ENCODE data around the gene DEK.
A peak's percentile ranks its signal among the peaks of the same experiment; 100 is the strongest.
"Not testable (repeated sequence)": the region's sequence is repeated elsewhere in the genome, so short reads cannot be mapped to it uniquely, and the experiment has no call there.

Gene DEK

GRCh38 chr6:18264219-18264922 is at the start of gene DEK:
Gene DEK, minus strand, starts transcription at chr6:18264530. Its CDS starts 543 bp downstream, at chr6:18263987.
- peak; percentile 85 for DNase-seq

GRCh38 chr6:18312368-18312767 is 48.0 kb upstream of the DEK start:
- DNase-seq = no peak

GRCh38 chr6:18310010-18310409 is 45.7 kb upstream of the DEK start:
- DNase-seq = not testable (repeated sequence)

GRCh38 chr6:18309046-18309445 is 44.7 kb upstream of the DEK start:
- no peak for DNase-seq

GRCh38 chr6:18308070-18308735 is 43.9 kb upstream of the DEK start:
- no peak for DNase-seq

GRCh38 chr6:18306977-18307376 is 42.6 kb upstream of the DEK start:
- DNase-seq = no peak

- no peak for DNase-seq
These were observed 38.5 kb upstream of the DEK start for GRCh38 chr6:18302561-18303439.

GRCh38 chr6:18293076-18293904 is 29.0 kb upstream of the DEK start:
- no peak for DNase-seq

- no peak for DNase-seq
These were observed 25.0 kb upstream of the DEK start for GRCh38 chr6:18289283-18289682.

GRCh38 chr6:18284261-18284660 is 19.9 kb upstream of the DEK start:
- no peak for DNase-seq

GRCh38 chr6:18281564-18281963 is 17.2 kb upstream of the DEK start:
- no peak for DNase-seq

GRCh38 chr6:18280084-18280483 is 15.8 kb upstream of the DEK start:
- no peak for DNase-seq

- DNase-seq = no peak
These were observed 15.1 kb upstream of the DEK start for GRCh38 chr6:18279422-18279821.

GRCh38 chr6:18277237-18278006 is 13.1 kb upstream of the DEK start:
- DNase-seq = no peak

GRCh38 chr6:18276610-18277236 is 12.4 kb upstream of the DEK start:
- no peak for DNase-seq

GRCh38 chr6:18270216-18270615 is 5.9 kb upstream of the DEK start:
- DNase-seq = no peak

- no peak for DNase-seq
These were observed 5.4 kb upstream of the DEK start for GRCh38 chr6:18269717-18270116.

- DNase-seq = no peak
These were observed 4.9 kb upstream of the DEK start for GRCh38 chr6:18269253-18269652.

- DNase-seq = no peak
These were observed 3.7 kb upstream of the DEK start for GRCh38 chr6:18268066-18268465.

- DNase-seq = no peak
These were observed 2.2 kb upstream of the DEK start for GRCh38 chr6:18266523-18266912.

GRCh38 chr6:18265787-18266522 is 1.6 kb upstream of the DEK start:
- no peak for DNase-seq

All from activated CD4-positive, alpha-beta T cell treated with anti-CD3 and anti-CD28 coated beads for 1 hour (primary cell).